Endothelial cell of umbilical vein (primary cell): ENCODE data around the gene NBEA. TPM values are rescaled to one million over a fixed set of nuclear protein-coding genes. Genes with fewer than 3 reads are reported as not detected.

Experiments
- BruUV-seq: library from RNA; stranded (reverse); fragments of 400-500 nt; replicated peaks from 2 replicates; lab custom pipeline; 2021; lab: Mats Ljungman, UMichigan
- CTCF ChIA-PET: fragments of 300-600, 350-600 bp; sonication (Branson Sonifier 250); formaldehyde crosslinking; loops from one replicate; lab custom pipeline; 2021; ENCODE audit warnings: antibody characterized with exemption, inconsistent platforms; lab: Charles Lee
- POLR2A ChIA-PET: fragments of 300-600, 350-600 bp; sonication (Branson Sonifier 250); formaldehyde crosslinking; loops from one replicate; lab custom pipeline; 2021; ENCODE audit warnings: antibody characterized with exemption, inconsistent platforms; lab: Charles Lee
- DNase-seq: peaks from one replicate; pipeline ENCODE4 v3.0.0-alpha.2; 2011; ENCODE audit warnings: low read depth, low spot score
- FAIRE-seq: peaks from 2 replicates; lab custom pipeline; 2011; peaks lifted over from hg19 to GRCh38; lab: Jason Lieb, UNC
- H2AFZ ChIP-seq: 2 replicates; pipeline ENCODE4 v1.6.0; 2012; ENCODE audit warnings: low read depth, low read length, control low read depth, inconsistent platforms
- H3K27ac ChIP-seq: 2 replicates; pipeline ENCODE4 v1.5.1; 2011; ENCODE audit warnings: low read depth, mild to moderate bottlenecking, control low read depth, low read length, moderate library complexity; ENCODE audit not compliant: insufficient read depth
- H3K27me3 ChIP-seq, 2 experiments: 2 replicates each; pipeline versions ENCODE4 v1.6.0 to v1.6.1; 2011; ENCODE audit warnings: low read length in 2 of 2, mixed read lengths in 1 of 2; ENCODE audit not compliant: control insufficient read depth in 2 of 2, insufficient read depth in 2 of 2
- H3K36me3 ChIP-seq, 2 experiments: 2 replicates in 1 of 2; 3 replicates in 1 of 2; pipeline ENCODE4 v1.5.1; 2011; ENCODE audit warnings: low read length in 2 of 2, mild to moderate bottlenecking in 1 of 2, moderate library complexity in 1 of 2; ENCODE audit not compliant: control insufficient read depth in 2 of 2, insufficient read depth in 2 of 2; ENCODE audit errors: extremely low read depth in 1 of 2
- H3K4me1 ChIP-seq: 3 replicates; pipeline ENCODE4 v1.5.1; 2011; ENCODE audit warnings: mild to moderate bottlenecking, low read length; ENCODE audit not compliant: control insufficient read depth, insufficient read depth; ENCODE audit errors: extremely low read depth
- H3K4me2 ChIP-seq: 2 replicates; pipeline ENCODE4 v1.6.1; 2011; ENCODE audit warnings: low read length, control low read depth, mixed read lengths; ENCODE audit not compliant: insufficient read depth
- H3K4me3 ChIP-seq, 3 experiments: fragments of 200-600 bp in 1 of 3; sonication (generic), shearing (Covaris generic) in 1 of 3; replicated peaks in 1 of 3; 2 replicates each; pipeline ENCODE4 v1.5.1; 2011 to 2016; ENCODE audit warnings: control low read depth in 3 of 3, low read length in 3 of 3, mild to moderate bottlenecking in 2 of 3, inconsistent platforms in 1 of 3, low read depth in 1 of 3, moderate library complexity in 1 of 3; ENCODE audit not compliant: insufficient read depth in 1 of 3
- H3K79me2 ChIP-seq: 2 replicates; pipeline ENCODE4 v1.6.0; 2012; ENCODE audit warnings: low read length, inconsistent platforms; ENCODE audit not compliant: control insufficient read depth, insufficient read depth
- H3K9ac ChIP-seq: replicated peaks from 2 replicates; pipeline ENCODE3; 2011; ENCODE audit warnings: low read length, control low read depth; ENCODE audit not compliant: insufficient read depth; ENCODE audit errors: extremely low read depth
- H3K9me1 ChIP-seq: replicated peaks from 3 replicates; pipeline ENCODE4 v1.6.0; 2011; ENCODE audit warnings: mild to moderate bottlenecking, low read length; ENCODE audit not compliant: control insufficient read depth, insufficient read depth; ENCODE audit errors: extremely low read depth
- H3K9me3 ChIP-seq: replicated peaks from 2 replicates; pipeline ENCODE4 v1.5.1; 2012; ENCODE audit warnings: low read length, inconsistent platforms; ENCODE audit not compliant: control insufficient read depth, insufficient read depth
- H4K20me1 ChIP-seq: replicated peaks from 2 replicates; pipeline ENCODE3; 2011; ENCODE audit warnings: mild to moderate bottlenecking, low read length; ENCODE audit not compliant: control insufficient read depth, insufficient read depth; ENCODE audit errors: extremely low read depth
- EZH2 ChIP-seq: IDR thresholded peaks from 2 replicates; pipeline ENCODE4 v1.6.1; 2012; ENCODE audit warnings: borderline replicate concordance, low read depth, mild to moderate bottlenecking, moderate library complexity, low read length, inconsistent platforms; ENCODE audit not compliant: severe bottlenecking
- FOS ChIP-seq: IDR thresholded peaks from 2 replicates; pipeline ENCODE4 v1.6.1; 2011; ENCODE audit warnings: mild to moderate bottlenecking, low read length, moderate library complexity, borderline replicate concordance; ENCODE audit not compliant: insufficient read depth
- GATA2 ChIP-seq: IDR thresholded peaks from 2 replicates; pipeline ENCODE4 v1.7.0; 2011; ENCODE audit warnings: low read depth, mild to moderate bottlenecking, moderate library complexity, mixed read lengths, low read length; ENCODE audit not compliant: insufficient read length, insufficient read depth
- JUN ChIP-seq: IDR thresholded peaks from 2 replicates; pipeline ENCODE4 v1.6.1; 2011; ENCODE audit warnings: borderline replicate concordance, low read depth; ENCODE audit not compliant: insufficient read length, insufficient read depth
- MAX ChIP-seq: IDR thresholded peaks from 2 replicates; pipeline ENCODE4 v1.6.1; 2011; ENCODE audit not compliant: insufficient read depth, insufficient read length
- MYC ChIP-seq: IDR thresholded peaks from one replicate; pipeline ENCODE4 v1.6.1; 2011; ENCODE audit warnings: mild to moderate bottlenecking, low read depth, low read length
- POLR2A ChIP-seq: IDR thresholded peaks from 2 replicates; pipeline ENCODE4 v1.6.1; 2012; ENCODE audit warnings: low read depth, mild to moderate bottlenecking, control low read depth, low read length
- POLR2AphosphoS5 ChIP-seq: IDR thresholded peaks from 2 replicates; pipeline ENCODE4 v1.6.1; 2012; ENCODE audit warnings: low read depth, mild to moderate bottlenecking, control low read depth, low read length, moderate library complexity; ENCODE audit not compliant: insufficient read depth
- dilution Hi-C: fragments of 300-500 bp; cut with MboI; formaldehyde crosslinking; loops from one replicate; pipeline ENCODE4 v1.15.0; 2019; ENCODE audit warnings: low sequenced_read_pairs; ENCODE audit not compliant: extremely low pct_ligation_motif_present
- intact Hi-C: fragments of 100-400 bp; cut with micrococcal nuclease; formaldehyde crosslinking; loops from one replicate; pipeline ENCODE4 v1.10.0; 2022
- polyA plus RNA-seq, 4 experiments: library from polyadenylated mRNA; depleted of rRNA in 3 of 4; stranded (reverse) in 3 of 4; unstranded in 1 of 4; fragments of >200 nt; gene quantifications; 2 replicates each; pipeline versions ENCODE4 v1.2.1 to v1.2.3, GENCODE V29; 2011 to 2012; ENCODE audit warnings: missing spikeins in 1 of 4
- total RNA-seq: library from RNA; stranded (reverse); gene quantifications from 2 replicates; pipeline ENCODE4 v1.2.3, GENCODE V29; 2021
- TF ChIP-seq, protein P1 (sequence below), 2 donors: IDR thresholded peaks; 1 replicate in 1 of 2; 2 replicates in 1 of 2; pipeline ENCODE4 v1.5.1; 2011; ENCODE audit warnings: low read length in 2 of 2, mild to moderate bottlenecking in 2 of 2, moderate library complexity in 2 of 2, control low read depth in 1 of 2, inconsistent platforms in 1 of 2, low read depth in 1 of 2; ENCODE audit not compliant: insufficient read depth in 1 of 2; ENCODE audit errors: extremely low read depth in 1 of 2

The NBEA gene
- total and polyA plus RNA-seq, 2 donors (not counting 3 experiments of a cell fraction or from before 2014, with no cell fraction given) = 3.0 to 4.8 TPM

- DNase-seq = no peak
- no peaks in the 10 kb centered on the region for H3K27me3 ChIP-seq
- no peak overlapping the region for H2AFZ ChIP-seq
- H3K9ac ChIP-seq = no peak overlapping the region
- no peak for FAIRE-seq
- no peaks in the 10 kb centered on the region for H4K20me1 ChIP-seq
- no peak overlapping the region for H3K4me2 ChIP-seq
- H3K27ac ChIP-seq = no peak overlapping the region
- no peaks in the 10 kb centered on the region for H3K4me1 ChIP-seq
- no TSS peak for BruUV-seq
- intact Hi-C loops (no loop called here), dilution Hi-C loops (no loop called here)
- TF ChIP-seq EZH2 (no peak), MYC (no peak), FOS (no peak), POLR2AphosphoS5 (no peak), MAX (no peak), GATA2 (no peak), JUN (no peak), POLR2A (no peak)
- TF ChIP-seq, protein P1, sequence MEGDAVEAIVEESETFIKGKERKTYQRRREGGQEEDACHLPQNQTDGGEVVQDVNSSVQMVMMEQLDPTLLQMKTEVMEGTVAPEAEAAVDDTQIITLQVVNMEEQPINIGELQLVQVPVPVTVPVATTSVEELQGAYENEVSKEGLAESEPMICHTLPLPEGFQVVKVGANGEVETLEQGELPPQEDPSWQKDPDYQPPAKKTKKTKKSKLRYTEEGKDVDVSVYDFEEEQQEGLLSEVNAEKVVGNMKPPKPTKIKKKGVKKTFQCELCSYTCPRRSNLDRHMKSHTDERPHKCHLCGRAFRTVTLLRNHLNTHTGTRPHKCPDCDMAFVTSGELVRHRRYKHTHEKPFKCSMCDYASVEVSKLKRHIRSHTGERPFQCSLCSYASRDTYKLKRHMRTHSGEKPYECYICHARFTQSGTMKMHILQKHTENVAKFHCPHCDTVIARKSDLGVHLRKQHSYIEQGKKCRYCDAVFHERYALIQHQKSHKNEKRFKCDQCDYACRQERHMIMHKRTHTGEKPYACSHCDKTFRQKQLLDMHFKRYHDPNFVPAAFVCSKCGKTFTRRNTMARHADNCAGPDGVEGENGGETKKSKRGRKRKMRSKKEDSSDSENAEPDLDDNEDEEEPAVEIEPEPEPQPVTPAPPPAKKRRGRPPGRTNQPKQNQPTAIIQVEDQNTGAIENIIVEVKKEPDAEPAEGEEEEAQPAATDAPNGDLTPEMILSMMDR (IDR thresholded peaks at IDR 0.05; ENCODE audit: extremely low read depth in 1 of 2, insufficient read depth in 1 of 2, low read depth in 1 of 2, low read length in 2 of 2) = no peak
- H3K9me1 ChIP-seq = no peaks in the 10 kb centered on the region
- POLR2A ChIA-PET = no interaction called here
- H3K9me3 ChIP-seq = no peaks in the 10 kb centered on the region
- H3K4me3 ChIP-seq = no peak overlapping the region
- CTCF ChIA-PET = interaction anchor here (1.6 kb wide), 1 partner anchor 9 kb away, joined by 6 read pairs; no protein-coding TSS in a partner anchor
- no peaks in the 10 kb centered on the region for H3K36me3 ChIP-seq
- H3K79me2 ChIP-seq = no peaks in the 10 kb centered on the region
Observed at GRCh38 chr13:35278917-35279316, 336.8 kb downstream of the NBEA start.
